GM10847 (cell line): ENCODE measurements around the gene IRAG1.

ENCODE experiments used
- POLR2A ChIP-seq: IDR thresholded peaks from 2 replicates; pipeline ENCODE4 v1.6.1; 2011; ENCODE audit not compliant: insufficient read length; ENCODE audit errors: extremely low read depth

Gene IRAG1

DNA sequence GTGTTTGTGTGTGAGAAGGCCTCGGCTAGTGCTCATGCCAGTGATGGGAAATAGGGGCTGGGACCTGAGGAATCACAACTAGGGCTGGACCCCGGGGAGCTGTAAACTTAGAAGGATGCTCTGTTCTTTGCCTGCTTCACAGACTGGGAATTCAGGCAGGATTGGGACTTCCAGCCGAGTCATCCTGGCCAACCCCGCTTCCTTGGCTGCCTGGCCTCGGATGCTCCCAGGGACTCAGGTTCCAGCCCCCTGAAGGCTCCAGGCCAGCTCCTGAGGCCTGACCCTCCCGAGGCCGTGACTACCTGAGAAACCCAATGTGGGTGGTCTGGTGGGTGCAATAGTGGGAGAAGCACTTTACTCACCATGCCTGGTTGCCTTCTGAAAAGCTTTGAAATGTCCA lies 44.7 kb downstream of the IRAG1 start:
- no peak for TF ChIP-seq POLR2A

DNA sequence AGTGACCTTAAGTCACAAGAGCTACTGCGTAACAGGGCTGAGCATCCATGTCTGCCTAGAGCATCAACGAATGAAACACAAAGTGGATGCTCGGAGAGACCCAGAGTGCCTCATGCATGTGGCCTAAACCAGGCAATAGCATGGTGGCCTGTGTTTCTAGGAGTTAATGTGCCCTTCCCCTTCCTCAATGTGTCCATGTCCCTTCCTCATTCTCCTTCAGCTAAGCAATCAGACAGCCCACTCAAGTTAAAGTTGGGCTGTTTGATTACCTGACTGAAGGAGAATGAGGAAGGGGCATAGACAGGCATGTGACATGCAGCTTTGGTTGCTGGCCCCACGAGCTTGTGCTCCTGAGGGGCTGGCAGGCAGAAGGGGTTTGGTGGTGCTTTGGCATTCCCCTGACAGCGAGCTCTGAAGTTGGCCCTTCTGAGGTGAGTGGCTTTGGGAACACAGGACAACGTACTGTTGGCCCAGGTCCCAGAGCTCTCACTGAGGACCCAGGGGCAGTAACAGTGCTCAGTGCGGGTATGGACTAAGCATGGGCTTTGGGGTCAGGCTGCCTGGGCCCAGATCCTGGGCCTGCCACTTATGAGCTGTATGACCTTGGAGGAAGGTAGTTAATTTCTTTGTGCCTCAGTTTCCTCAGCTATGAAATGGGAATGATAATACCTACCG lies 46.7 kb downstream of the IRAG1 start:
- no peak for TF ChIP-seq POLR2A

DNA sequence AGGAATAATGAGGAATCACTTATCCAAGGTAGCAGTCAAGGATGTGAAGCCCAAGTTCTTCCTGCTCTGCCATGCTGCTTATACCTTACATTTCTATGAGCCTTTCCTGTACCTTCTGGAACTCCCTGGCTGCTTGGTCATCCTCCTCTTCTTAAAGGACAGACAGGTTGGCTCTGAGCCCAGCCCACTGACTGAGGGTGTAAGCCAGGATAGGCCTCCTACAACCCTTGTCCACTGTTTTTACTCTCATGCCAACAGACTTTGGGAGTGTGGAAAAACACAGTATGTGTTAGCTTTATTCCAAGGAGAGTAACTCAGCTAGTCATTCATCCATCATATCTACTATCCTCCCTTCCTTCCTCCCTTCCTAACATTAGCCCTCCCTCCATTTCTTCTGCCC lies 47.5 kb downstream of the IRAG1 start:
- no peak for TF ChIP-seq POLR2A

DNA sequence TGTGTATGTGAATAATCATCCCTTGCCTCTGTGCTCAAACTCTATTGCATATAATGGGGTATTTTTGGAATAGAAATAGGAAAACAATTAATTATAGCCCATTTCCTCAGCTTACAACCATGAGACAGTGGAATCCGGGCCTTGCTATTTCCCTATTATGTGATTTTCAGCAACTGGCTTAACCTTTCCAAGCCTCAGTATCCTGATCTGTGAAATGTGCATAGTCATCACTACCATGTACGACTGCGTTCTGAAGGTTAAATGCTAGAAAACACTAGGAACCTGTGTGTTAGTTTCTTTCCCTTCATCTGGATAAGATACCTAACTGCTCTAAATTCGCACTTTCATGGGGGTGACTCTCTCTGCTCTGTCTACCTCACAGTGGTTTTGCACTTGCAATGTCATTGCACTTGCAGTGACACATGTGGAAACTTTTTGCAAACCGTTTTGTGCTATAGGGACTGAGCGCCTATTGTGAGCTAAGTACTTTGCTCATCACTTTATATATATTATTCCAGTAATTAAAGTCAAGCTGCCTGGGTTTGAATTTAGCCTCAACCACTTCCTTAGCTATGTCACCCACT lies 48.3 kb downstream of the IRAG1 start:
- TF ChIP-seq POLR2A, result no peak
